Measurements from ENCODE around the gene KIF20A.

DNA sequence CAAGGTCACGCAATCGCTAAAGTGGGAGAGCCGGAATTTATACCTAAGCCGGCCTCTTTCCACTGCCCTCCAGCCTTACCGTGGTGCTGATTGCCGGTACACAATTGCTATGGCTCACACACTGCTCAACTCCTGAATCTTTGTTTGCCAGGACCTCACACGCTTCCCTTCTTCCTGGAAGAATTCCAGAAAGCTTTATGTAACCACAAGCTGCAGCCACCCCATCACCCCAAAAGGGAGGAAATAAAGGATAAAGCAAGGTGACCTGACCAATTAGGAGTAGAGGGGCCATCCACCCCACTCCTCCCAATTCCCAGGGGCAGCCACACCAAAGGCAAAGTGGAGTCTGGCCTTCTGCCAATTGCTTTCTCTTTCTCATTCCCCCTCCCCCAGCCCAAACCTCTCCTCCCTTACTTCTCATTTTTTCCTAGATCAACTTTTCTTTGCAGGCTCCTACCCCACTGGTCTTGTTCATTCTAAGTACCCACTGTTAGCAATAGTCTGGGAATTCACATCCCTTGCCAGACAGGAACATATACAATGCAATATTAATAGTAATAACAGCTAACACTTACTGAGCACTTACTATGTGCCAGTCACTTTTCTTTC lies 52.2 kb downstream of the KIF20A start:
- TF ChIP-seq, protein P1, sequence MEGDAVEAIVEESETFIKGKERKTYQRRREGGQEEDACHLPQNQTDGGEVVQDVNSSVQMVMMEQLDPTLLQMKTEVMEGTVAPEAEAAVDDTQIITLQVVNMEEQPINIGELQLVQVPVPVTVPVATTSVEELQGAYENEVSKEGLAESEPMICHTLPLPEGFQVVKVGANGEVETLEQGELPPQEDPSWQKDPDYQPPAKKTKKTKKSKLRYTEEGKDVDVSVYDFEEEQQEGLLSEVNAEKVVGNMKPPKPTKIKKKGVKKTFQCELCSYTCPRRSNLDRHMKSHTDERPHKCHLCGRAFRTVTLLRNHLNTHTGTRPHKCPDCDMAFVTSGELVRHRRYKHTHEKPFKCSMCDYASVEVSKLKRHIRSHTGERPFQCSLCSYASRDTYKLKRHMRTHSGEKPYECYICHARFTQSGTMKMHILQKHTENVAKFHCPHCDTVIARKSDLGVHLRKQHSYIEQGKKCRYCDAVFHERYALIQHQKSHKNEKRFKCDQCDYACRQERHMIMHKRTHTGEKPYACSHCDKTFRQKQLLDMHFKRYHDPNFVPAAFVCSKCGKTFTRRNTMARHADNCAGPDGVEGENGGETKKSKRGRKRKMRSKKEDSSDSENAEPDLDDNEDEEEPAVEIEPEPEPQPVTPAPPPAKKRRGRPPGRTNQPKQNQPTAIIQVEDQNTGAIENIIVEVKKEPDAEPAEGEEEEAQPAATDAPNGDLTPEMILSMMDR (IDR thresholded peaks at IDR 0.05) = no peak
- no peak for TF ChIP-seq POLR2A (IDR thresholded peaks at IDR 0.05)
